Measurements from ENCODE around the gene KRTAP5-1. TPM values are rescaled to one million over a fixed set of nuclear protein-coding genes. Genes with fewer than 3 reads are reported as not detected.

KRTAP5-1 gene
- polyA plus RNA-seq, 3 donors = not detected

GRCh38 chr11:1540074-1540473, 45.0 kb downstream of the KRTAP5-1 start:
- Mint-ChIP-seq H3K27me3 (ENCODE audit: low read depth in 3 of 3) (peaks cover 27 to 47% (median 39%) of the 10 kb centered on the region in 3 donors), H3K4me3 (peak overlapping the region in 1 of 2 donors; percentile 21), H3K27ac (no peak overlapping the region), H3K4me1 (no peaks in the 10 kb centered on the region), H3K36me3 (peaks cover 6 to 13% of the 10 kb centered on the region in 2 donors), H3K9me3 (peaks cover 0 to 6% (median 2%) of the 10 kb centered on the region in 7 donors)
- Histone ChIP-seq H3K4me2 (replicated peaks; ENCODE audit: extremely low read depth, low read length, poor library complexity, severe bottlenecking) (no peak overlapping the region), H3K36me3 (replicated peaks in 1 of 2; ENCODE audit: control insufficient read depth in 1 of 2, insufficient read depth in 2 of 2, low read length in 2 of 2) (peaks cover 6 to 12% of the 10 kb centered on the region in 2 donors), H3K79me2 (ENCODE audit: insufficient read depth, low read length) (peaks cover 25% of the 10 kb centered on the region), H4K20me1 (ENCODE audit: insufficient read depth, low read length) (peaks cover 26% of the 10 kb centered on the region), H3K9ac (ENCODE audit: insufficient read depth, low read length, poor library complexity, severe bottlenecking) (no peak overlapping the region), H3K4me1 (ENCODE audit: control insufficient read depth in 1 of 2, insufficient read depth in 2 of 2, low read length in 2 of 2) (no peaks in the 10 kb centered on the region), H3K27me3 (ENCODE audit: control insufficient read depth in 2 of 2, insufficient read depth in 2 of 2, low read length in 2 of 2) (peaks cover under 1 to 20% of the 10 kb centered on the region in 2 donors), H3K27ac (ENCODE audit: low read depth in 1 of 2, low read length in 2 of 2) (no peak overlapping the region), H2AFZ (ENCODE audit: insufficient read depth, low read depth, low read length, poor library complexity, severe bottlenecking) (no peak overlapping the region), H3K9me3 (replicated peaks in 1 of 2; ENCODE audit: control insufficient read depth in 1 of 2, insufficient read depth in 1 of 2, low read length in 2 of 2) (peaks cover 0 to 2% of the 10 kb centered on the region in 2 donors), H3K4me3 (replicated peaks in 1 of 3; ENCODE audit: low read depth in 2 of 3, low read length in 3 of 3) (no peak overlapping the region)
- intact Hi-C loops (cut with micrococcal nuclease) = no loop called here
- no peak for TF ChIP-seq CTCF (IDR thresholded peaks at IDR 0.05)
- no peak for DNase-seq
- 97% methylated on average over 3 of the region's 6 CpGs for WGBS (ENCODE audit: insufficient coverage)

DNA sequence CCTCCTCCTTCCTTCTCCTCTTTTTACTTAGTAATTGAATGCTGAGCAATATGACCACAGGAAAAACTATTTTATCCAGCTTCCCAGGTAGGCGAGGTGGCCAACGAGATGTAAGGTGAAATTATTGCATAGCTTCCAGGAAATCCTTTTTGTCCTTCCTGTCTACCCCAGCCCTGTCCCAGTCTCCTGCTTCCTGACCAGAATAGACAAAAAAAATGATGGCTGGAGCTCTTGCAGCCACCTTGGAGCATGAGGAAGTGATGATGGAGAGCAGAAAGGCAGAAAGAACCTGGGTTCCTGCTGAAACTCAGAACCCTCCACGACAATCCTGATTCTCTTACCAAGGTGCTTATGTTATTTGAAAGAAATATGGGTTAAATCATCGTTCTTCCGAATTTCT, 46.9 kb downstream of the KRTAP5-1 start:
- Mint-ChIP-seq H3K27ac (no peak overlapping the region), H3K4me3 (no peak overlapping the region), H3K36me3 (peaks cover 14 to 25% of the 10 kb centered on the region in 2 donors), H3K9me3 (peaks cover 0 to 6% (median 2%) of the 10 kb centered on the region in 7 donors), H3K27me3 (ENCODE audit: low read depth in 3 of 3) (peaks cover 18 to 30% (median 22%) of the 10 kb centered on the region in 3 donors), H3K4me1 (no peaks in the 10 kb centered on the region)
- H3K36me3 ChIP-seq (replicated peaks in 1 of 2; ENCODE audit: control insufficient read depth in 1 of 2, insufficient read depth in 2 of 2, low read length in 2 of 2) = peaks cover 9 to 26% of the 10 kb centered on the region in 2 donors
- TF ChIP-seq CTCF (IDR thresholded peaks at IDR 0.05) = no peak
- H3K79me2 ChIP-seq (ENCODE audit: insufficient read depth, low read length) = peaks cover 44% of the 10 kb centered on the region
- WGBS (ENCODE audit: insufficient coverage) = no CpG with 5 or more reads among the region's 5 CpGs
- DNase-seq = no peak
- H3K27me3 ChIP-seq (ENCODE audit: control insufficient read depth in 2 of 2, insufficient read depth in 2 of 2, low read length in 2 of 2) = peaks cover 0 to 8% of the 10 kb centered on the region in 2 donors
- H3K4me2 ChIP-seq (replicated peaks; ENCODE audit: extremely low read depth, low read length, poor library complexity, severe bottlenecking) = no peak overlapping the region
- H3K4me1 ChIP-seq (ENCODE audit: control insufficient read depth in 1 of 2, insufficient read depth in 2 of 2, low read length in 2 of 2) = no peaks in the 10 kb centered on the region
- no peak overlapping the region for H3K9ac ChIP-seq (ENCODE audit: insufficient read depth, low read length, poor library complexity, severe bottlenecking)
- intact Hi-C loops (cut with micrococcal nuclease) = no loop called here
- H3K27ac ChIP-seq (ENCODE audit: low read depth in 1 of 2, low read length in 2 of 2) = no peak overlapping the region
- no peak overlapping the region for H3K4me3 ChIP-seq (replicated peaks in 1 of 3; ENCODE audit: low read depth in 2 of 3, low read length in 3 of 3)
- H3K9me3 ChIP-seq (replicated peaks in 1 of 2; ENCODE audit: control insufficient read depth in 1 of 2, insufficient read depth in 1 of 2, low read length in 2 of 2) = peaks cover 0 to 2% of the 10 kb centered on the region in 2 donors
- H2AFZ ChIP-seq (ENCODE audit: insufficient read depth, low read depth, low read length, poor library complexity, severe bottlenecking) = no peak overlapping the region
- peaks cover 45% of the 10 kb centered on the region for H4K20me1 ChIP-seq (ENCODE audit: insufficient read depth, low read length)

All from CD14-positive monocyte (primary cell).